Upper lobe of left lung (tissue), 4 donors: ENCODE results near the gene SBF2.

Experiments
- EP300 ChIP-seq, 4 donors: sonication (generic); formaldehyde crosslinking; IDR thresholded peaks; one replicate each; pipeline ENCODE4 v1.5.1; 2017; ENCODE audit warnings: antibody characterized with exemption in 4 of 4, control low read depth in 2 of 4
- POLR2A ChIP-seq, 4 donors: fragments of 450-650 bp; IDR thresholded peaks; one replicate each; pipeline ENCODE4 v1.5.1; 2016 to 2017; ENCODE audit warnings: antibody characterized with exemption in 4 of 4, mild to moderate bottlenecking in 2 of 4
- POLR2AphosphoS5 ChIP-seq, 2 donors: sonication (generic); formaldehyde crosslinking; IDR thresholded peaks; one replicate each; pipeline ENCODE4 v1.5.1; 2017; ENCODE audit warnings: antibody characterized with exemption in 2 of 2
- TF ChIP-seq, protein P1 (sequence below), 6 experiments: fragments of 450-650 bp in 4 of 6; fragments of 200-600 bp in 2 of 6; sonication (generic) in 2 of 6; IDR thresholded peaks; one replicate each; pipeline ENCODE4 v1.5.1; 2016 to 2019; ENCODE audit warnings: antibody characterized with exemption in 6 of 6

DNA sequence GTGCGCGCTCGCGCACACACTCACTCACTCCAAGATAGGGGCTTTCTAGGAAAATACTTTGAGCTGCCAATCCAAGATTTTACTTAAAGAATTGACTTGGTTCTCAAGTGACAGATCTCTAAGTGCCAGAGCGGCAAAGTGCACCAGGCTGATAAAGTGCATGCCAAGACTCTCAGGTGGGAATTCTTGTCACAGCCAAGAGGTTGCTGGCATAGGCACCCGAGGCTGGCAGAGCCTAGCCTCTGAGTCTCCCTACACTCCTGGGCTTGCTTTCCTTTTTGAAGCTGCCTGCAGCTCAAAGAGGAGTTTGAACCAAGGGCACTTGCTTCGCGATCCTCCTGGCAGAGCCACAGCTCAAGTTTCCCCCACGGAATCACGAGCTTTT lies 8.3 kb upstream of the SBF2 start:
- TF ChIP-seq, protein P1, sequence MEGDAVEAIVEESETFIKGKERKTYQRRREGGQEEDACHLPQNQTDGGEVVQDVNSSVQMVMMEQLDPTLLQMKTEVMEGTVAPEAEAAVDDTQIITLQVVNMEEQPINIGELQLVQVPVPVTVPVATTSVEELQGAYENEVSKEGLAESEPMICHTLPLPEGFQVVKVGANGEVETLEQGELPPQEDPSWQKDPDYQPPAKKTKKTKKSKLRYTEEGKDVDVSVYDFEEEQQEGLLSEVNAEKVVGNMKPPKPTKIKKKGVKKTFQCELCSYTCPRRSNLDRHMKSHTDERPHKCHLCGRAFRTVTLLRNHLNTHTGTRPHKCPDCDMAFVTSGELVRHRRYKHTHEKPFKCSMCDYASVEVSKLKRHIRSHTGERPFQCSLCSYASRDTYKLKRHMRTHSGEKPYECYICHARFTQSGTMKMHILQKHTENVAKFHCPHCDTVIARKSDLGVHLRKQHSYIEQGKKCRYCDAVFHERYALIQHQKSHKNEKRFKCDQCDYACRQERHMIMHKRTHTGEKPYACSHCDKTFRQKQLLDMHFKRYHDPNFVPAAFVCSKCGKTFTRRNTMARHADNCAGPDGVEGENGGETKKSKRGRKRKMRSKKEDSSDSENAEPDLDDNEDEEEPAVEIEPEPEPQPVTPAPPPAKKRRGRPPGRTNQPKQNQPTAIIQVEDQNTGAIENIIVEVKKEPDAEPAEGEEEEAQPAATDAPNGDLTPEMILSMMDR (IDR thresholded peaks at IDR 0.05): no peak
- TF ChIP-seq POLR2A (IDR thresholded peaks at IDR 0.05) (no peak), EP300 (IDR thresholded peaks at IDR 0.05) (no peak), POLR2AphosphoS5 (IDR thresholded peaks at IDR 0.05) (no peak)
